ENCODE results near the gene THUMPD3. TPM values are rescaled to one million over a fixed set of nuclear protein-coding genes. Genes with fewer than 3 reads are reported as not detected.

THUMPD3 gene
- total and polyA plus RNA-seq, 2 of the 4 experiments (the other 2 are of a cell fraction) = 28.2 to 43.9 TPM

GRCh38 chr3:9380014-9380413 lies 17.2 kb downstream of the THUMPD3 start:
- H3K27ac ChIP-seq (ENCODE audit: insufficient read depth, low read length) = no peak overlapping the region
- H3K4me1 ChIP-seq (ENCODE audit: control insufficient read depth, insufficient read depth, low read length) = peaks cover 6% of the 10 kb centered on the region
- H3K36me3 ChIP-seq (ENCODE audit: control insufficient read depth, insufficient read depth, low read length) = peaks cover 37% of the 10 kb centered on the region
- no peak overlapping the region for H2BK15ac ChIP-seq (ENCODE audit: low read depth, low read length)
- TF ChIP-seq USF2 (IDR thresholded peaks at IDR 0.05; ENCODE audit: low read depth, low read length) (no peak), RFX5 (IDR thresholded peaks at IDR 0.05; ENCODE audit: low read depth, low read length) (no peak), SMC3 (IDR thresholded peaks at IDR 0.05; ENCODE audit: low read depth, low read length) (no peak), CEBPB (IDR thresholded peaks at IDR 0.05; ENCODE audit: low read depth, low read length) (no peak), RAD21 (IDR thresholded peaks at IDR 0.05; ENCODE audit: low read length) (no peak), CHD1 (IDR thresholded peaks at IDR 0.05; ENCODE audit: low read depth, low read length) (no peak), NFE2L2 (IDR thresholded peaks at IDR 0.05; ENCODE audit: low read depth, low read length) (no peak), MAFK (IDR thresholded peaks at IDR 0.05; ENCODE audit: low read depth, low read length) (no peak), MAZ (IDR thresholded peaks at IDR 0.05; ENCODE audit: borderline replicate concordance, low read depth, low read length) (no peak), ELK1 (IDR thresholded peaks at IDR 0.05; ENCODE audit: borderline replicate concordance, low read depth, low read length) (no peak), RCOR1 (IDR thresholded peaks at IDR 0.05; ENCODE audit: insufficient replicate concordance, low read length) (no peak), BHLHE40 (IDR thresholded peaks at IDR 0.05; ENCODE audit: low read depth, low read length) (no peak), CTCF (conservative IDR thresholded peaks at IDR 0.05; ENCODE audit: low read depth, low read length) (no peak)
- intact Hi-C loops (cut with micrococcal nuclease) (no loop called here), in situ Hi-C loops (cut with MboI; ENCODE audit: low sequenced_read_pairs) (no loop called here), dilution Hi-C loops (cut with HindIII; ENCODE audit: low sequenced_read_pairs, unreplicated experiment) (no loop called here)
- peaks cover 10 to 20% of the 10 kb centered on the region in 2 experiments; a peak in 3 of 4 replicates for H3K79me1 ChIP-seq (ENCODE audit: low read depth in 1 of 2, low read length in 2 of 2)
- no peak overlapping the region for H3K18ac ChIP-seq (ENCODE audit: low read depth, low read length)
- H3K27me3 ChIP-seq (ENCODE audit: control insufficient read depth, insufficient read depth, low read length) = no peaks in the 10 kb centered on the region
- no peak overlapping the region for H3K23ac ChIP-seq (ENCODE audit: low read depth, low read length)
- no peak overlapping the region for H3K14ac ChIP-seq (replicated peaks; ENCODE audit: low read depth, low read length)
- WGBS, 2 experiments (ENCODE audit: extremely low coverage in 2 of 2, insufficient read length in 1 of 2) = 100% methylated on average over 2 of the region's 3 CpGs; no CpG with 5 or more reads in 1 of the 2 experiments
- ChIA-PET POLR2A (ENCODE audit: unreplicated experiment) (no interaction called here), CTCF (no interaction called here)
- H4K8ac ChIP-seq (ENCODE audit: low read depth in 2 of 2, low read length in 2 of 2) = no peak overlapping the region
- peaks cover 11% of the 10 kb centered on the region; the same call in 1 of the 2 replicates for H4K20me1 ChIP-seq (ENCODE audit: insufficient read depth, low read length)
- H3K9ac ChIP-seq (ENCODE audit: low read depth, low read length) = no peak overlapping the region
- no peak overlapping the region for H2BK5ac ChIP-seq (ENCODE audit: low read depth, low read length, poor library complexity, severe bottlenecking)
- no peak overlapping the region for H2AFZ ChIP-seq (replicated peaks; ENCODE audit: low read length, poor library complexity)
- H3K4ac ChIP-seq (ENCODE audit: low read depth, low read length) = no peak overlapping the region
- no TSS peak for BruUV-seq (replicated peaks)
- H4K91ac ChIP-seq (ENCODE audit: insufficient read depth, low read depth, low read length) = no peak overlapping the region
- peaks cover 4% of the 10 kb centered on the region; the same call in 1 of the 2 replicates for H3K9me1 ChIP-seq (ENCODE audit: insufficient read depth, low read length)
- ATAC-seq (ENCODE audit: low read depth) (no peak), DNase-seq (no peak)
- no peak overlapping the region for H2AK9ac ChIP-seq (replicated peaks; ENCODE audit: low read depth, low read length, poor library complexity)
- H2BK120ac ChIP-seq (ENCODE audit: low read depth, low read length) = no peak overlapping the region
- H2AK5ac ChIP-seq (ENCODE audit: low read depth, low read length) = no peak overlapping the region
- H3K4me3 ChIP-seq (ENCODE audit: insufficient read depth, low read depth, low read length) = no peak overlapping the region
- no peak overlapping the region for H3K4me2 ChIP-seq (ENCODE audit: low read depth, low read length)
- H4K5ac ChIP-seq (ENCODE audit: low read depth, low read length) = no peak overlapping the region
- H3K56ac ChIP-seq (ENCODE audit: extremely low read depth, insufficient read depth, low read length) = no peak overlapping the region
- no peak overlapping the region for H2BK20ac ChIP-seq (ENCODE audit: low read depth, low read length)
- H3K9me3 ChIP-seq (ENCODE audit: control insufficient read depth, insufficient read depth, low read length) = no peaks in the 10 kb centered on the region

Data from IMR-90 (cell line).